Measurements from ENCODE around the gene FAM20C.
"Not testable (repeated sequence)": the region's sequence is repeated elsewhere in the genome, so short reads cannot be mapped to it uniquely, and the experiment has no call there.

The FAM20C gene

GRCh38 chr7:192701-193480 lies 520 bp downstream of the FAM20C start:
- DNase-seq (ENCODE audit: low spot score), result no peak

GRCh38 chr7:193481-194251 lies 1.3 kb downstream of the FAM20C start:
- DNase-seq (ENCODE audit: low spot score), result no peak

GRCh38 chr7:194252-195009 lies 2.1 kb downstream of the FAM20C start:
- no peak for DNase-seq (ENCODE audit: low spot score)

GRCh38 chr7:195010-195829 lies 2.8 kb downstream of the FAM20C start:
- no peak for DNase-seq (ENCODE audit: low spot score)

GRCh38 chr7:195830-196128 lies 3.4 kb downstream of the FAM20C start:
- DNase-seq (ENCODE audit: low spot score), result no peak

GRCh38 chr7:196283-196682 lies 3.9 kb downstream of the FAM20C start:
- DNase-seq (ENCODE audit: low spot score), result no peak

- no peak for DNase-seq (ENCODE audit: low spot score)
Observed at GRCh38 chr7:196778-197321, 4.5 kb downstream of the FAM20C start.

- no peak for DNase-seq (ENCODE audit: low spot score)
Observed at GRCh38 chr7:197413-198335, 5.3 kb downstream of the FAM20C start.

- no peak for DNase-seq (ENCODE audit: low spot score)
Observed at GRCh38 chr7:199483-200249, 7.3 kb downstream of the FAM20C start.

- DNase-seq (ENCODE audit: low spot score), result no peak
Observed at GRCh38 chr7:200290-200689, 7.9 kb downstream of the FAM20C start.

- no peak for DNase-seq (ENCODE audit: low spot score)
Observed at GRCh38 chr7:200704-201103, 8.3 kb downstream of the FAM20C start.

- DNase-seq (ENCODE audit: low spot score), result no peak
Observed at GRCh38 chr7:204326-204725, 12.0 kb downstream of the FAM20C start.

GRCh38 chr7:205115-206010 lies 13.0 kb downstream of the FAM20C start:
- no peak for DNase-seq (ENCODE audit: low spot score)

GRCh38 chr7:206351-206750 lies 14.0 kb downstream of the FAM20C start:
- not testable (repeated sequence) for DNase-seq (ENCODE audit: low spot score)

- DNase-seq (ENCODE audit: low spot score), result no peak
Observed at GRCh38 chr7:207418-208129, 15.2 kb downstream of the FAM20C start.

- DNase-seq (ENCODE audit: low spot score), result no peak
Observed at GRCh38 chr7:208130-208673, 15.8 kb downstream of the FAM20C start.

GRCh38 chr7:208816-209215 lies 16.4 kb downstream of the FAM20C start:
- DNase-seq (ENCODE audit: low spot score), result no peak

- no peak for DNase-seq (ENCODE audit: low spot score)
Observed at GRCh38 chr7:209416-209815, 17.0 kb downstream of the FAM20C start.
